Measurements from ENCODE around the gene PXK. TPM values are rescaled to one million over a fixed set of nuclear protein-coding genes. Genes with fewer than 3 reads are reported as not detected.
"Not testable (repeated sequence)": the region's sequence is repeated elsewhere in the genome, so short reads cannot be mapped to it uniquely, and the experiment has no call there.

PXK gene
- 27.1 and 32.2 TPM in 2 replicates for total RNA-seq (2014; rRNA removed; shearing (Covaris generic))

- DNase-seq (ENCODE audit: low read depth), result peak; percentile 60
These were observed at the start of gene PXK for GRCh38 chr3:58332575-58333188. Gene PXK, plus strand, starts transcription at chr3:58332892. Its CDS starts 97 bp downstream, at chr3:58332989.

- no peak for DNase-seq (ENCODE audit: low read depth)
These were observed 47.4 kb upstream of the PXK start for GRCh38 chr3:58285334-58285733.

DNA sequence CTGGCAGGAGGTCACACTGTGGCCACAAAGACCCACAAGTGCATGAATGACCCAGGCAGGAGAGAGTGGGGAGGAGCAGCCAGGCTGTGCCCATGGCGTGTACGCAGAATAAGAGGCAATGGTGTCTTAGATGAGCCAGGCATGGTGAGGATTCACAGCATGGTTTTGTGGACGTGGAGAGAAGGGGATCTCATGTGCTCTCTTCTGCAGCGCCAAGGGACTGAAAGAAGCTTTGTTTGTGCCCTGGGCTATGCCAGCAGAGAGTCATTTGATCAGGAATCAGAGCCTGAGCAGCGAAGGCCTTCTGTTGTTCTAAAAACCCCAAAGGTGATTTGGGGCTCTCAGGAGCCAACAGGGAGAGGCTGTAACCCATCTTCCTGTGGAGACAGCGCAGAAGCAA lies 45.3 kb upstream of the PXK start:
- no peak for DNase-seq (ENCODE audit: low read depth)

GRCh38 chr3:58288011-58288728 lies 44.5 kb upstream of the PXK start:
- no peak for DNase-seq (ENCODE audit: low read depth)

DNA sequence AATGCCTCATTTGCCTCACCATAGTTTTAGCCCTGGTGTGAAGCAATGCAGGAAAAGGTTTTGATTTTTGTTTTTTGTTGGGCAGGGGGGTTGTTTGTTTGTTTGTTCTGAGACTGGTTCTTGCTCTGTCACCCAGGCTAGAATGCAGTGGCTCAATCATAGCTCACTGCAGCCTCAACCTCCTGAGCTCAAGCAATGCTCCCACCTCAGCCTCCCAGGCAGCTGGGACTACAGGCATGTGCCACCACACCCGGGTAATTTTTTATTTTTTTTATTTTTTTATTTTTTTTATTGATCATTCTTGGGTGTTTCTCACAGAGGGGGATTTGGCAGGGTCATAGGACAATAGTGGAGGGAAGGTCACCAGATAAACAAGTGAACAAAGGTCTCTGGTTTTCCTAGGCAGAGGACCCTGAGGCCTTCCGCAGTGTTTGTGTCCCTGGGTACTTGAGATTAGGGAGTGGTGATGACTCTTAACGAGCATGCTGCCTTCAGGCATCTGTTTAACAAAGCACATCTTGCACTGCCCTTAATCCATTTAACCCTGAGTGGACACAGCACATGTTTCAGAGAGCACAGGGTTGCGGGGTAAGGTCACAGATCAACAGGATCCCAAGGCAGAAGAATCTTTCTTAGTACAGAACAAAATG lies 43.6 kb upstream of the PXK start:
- not testable (repeated sequence) for DNase-seq (ENCODE audit: low read depth)

DNA sequence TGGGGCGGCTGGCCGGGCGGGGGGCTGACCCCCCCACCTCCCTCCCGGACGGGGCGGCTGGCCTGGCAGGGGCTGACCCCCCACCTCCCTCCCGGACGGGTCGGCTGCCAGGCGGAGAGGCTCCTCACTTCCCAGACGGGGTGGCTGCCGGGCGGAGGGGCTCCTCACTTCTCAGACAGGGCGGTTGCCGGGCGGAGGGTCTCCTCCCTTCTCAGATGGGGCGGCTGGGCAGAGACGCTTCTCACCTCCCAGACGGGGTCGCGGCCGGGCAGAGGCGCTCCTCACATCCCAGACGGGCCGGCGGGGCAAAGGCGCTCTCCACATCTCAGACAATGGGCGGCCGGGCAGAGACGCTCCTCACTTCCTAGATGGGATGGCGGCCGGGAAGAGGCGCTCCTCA lies 42.2 kb upstream of the PXK start:
- not testable (repeated sequence) for DNase-seq (ENCODE audit: low read depth)

- DNase-seq (ENCODE audit: low read depth), result no peak
These were observed 40.9 kb upstream of the PXK start for GRCh38 chr3:58291671-58292338.

- no peak for DNase-seq (ENCODE audit: low read depth)
These were observed 39.8 kb upstream of the PXK start for GRCh38 chr3:58292866-58293265.

DNA sequence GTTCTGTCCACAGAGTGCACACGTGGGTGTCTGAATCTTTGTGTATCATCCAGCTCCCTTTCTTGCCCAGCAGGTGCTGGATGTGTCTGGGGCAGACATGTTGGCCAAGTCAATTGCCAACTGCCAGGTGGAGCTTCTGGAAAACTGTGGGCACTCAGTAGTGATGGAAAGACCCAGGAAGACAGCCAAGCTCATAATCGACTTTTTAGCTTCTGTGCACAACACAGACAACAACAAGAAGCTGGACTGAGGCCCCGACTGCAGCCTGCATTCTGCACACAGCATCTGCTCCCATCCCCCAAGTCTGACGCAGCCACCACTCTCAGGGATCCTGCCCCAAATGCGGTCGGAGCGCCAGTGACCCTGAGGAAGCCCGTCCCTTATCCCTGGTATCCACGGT lies 39.2 kb upstream of the PXK start:
- no peak for DNase-seq (ENCODE audit: low read depth)

DNA sequence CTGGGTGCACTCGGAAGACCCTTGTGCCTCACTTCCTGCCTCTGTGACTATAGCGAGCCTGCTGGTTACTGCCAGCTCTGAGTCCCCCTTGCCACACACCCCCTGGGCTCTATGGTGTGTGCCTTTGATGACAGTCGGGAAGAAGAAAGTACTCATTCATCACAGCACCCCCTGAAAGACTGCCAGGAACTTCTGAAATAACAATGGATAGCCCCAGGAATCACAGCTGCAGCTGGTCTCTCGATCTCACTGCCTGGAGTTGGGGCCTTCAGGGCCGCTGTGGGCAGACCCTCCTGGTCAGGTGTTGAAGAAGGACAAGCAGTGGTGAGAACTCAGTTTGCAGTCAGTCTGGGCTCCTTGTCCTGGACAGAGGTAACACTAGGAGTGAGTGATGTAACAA lies 36.4 kb upstream of the PXK start:
- DNase-seq (ENCODE audit: low read depth), result no peak

GRCh38 chr3:58296843-58297242 lies 35.8 kb upstream of the PXK start:
- no peak for DNase-seq (ENCODE audit: low read depth)

- DNase-seq (ENCODE audit: low read depth), result no peak
These were observed 34.5 kb upstream of the PXK start for GRCh38 chr3:58298190-58298589.

DNA sequence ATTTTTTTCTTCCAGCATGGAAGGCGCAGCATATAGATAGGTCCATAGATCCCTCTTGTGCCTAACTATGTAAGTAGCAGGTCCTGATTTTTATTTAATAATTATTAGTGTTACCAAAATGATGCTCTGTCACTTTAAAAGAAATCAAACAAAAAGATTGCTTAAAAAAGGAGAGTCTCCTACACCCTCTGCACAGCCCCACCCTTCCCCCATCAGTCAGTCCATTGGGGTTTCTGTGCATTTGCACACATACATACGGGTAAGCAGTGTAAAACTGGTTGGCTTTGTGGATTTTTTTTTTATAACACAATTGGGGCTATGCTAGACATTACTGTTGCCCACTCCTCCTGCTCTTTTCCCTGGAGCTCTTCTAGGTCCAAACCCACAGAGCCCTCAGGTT lies 33.6 kb upstream of the PXK start:
- no peak for DNase-seq (ENCODE audit: low read depth)

GRCh38 chr3:58299839-58300516 lies 32.7 kb upstream of the PXK start:
- DNase-seq (ENCODE audit: low read depth), result peak; percentile 31

GRCh38 chr3:58305882-58306711 lies 26.6 kb upstream of the PXK start, which contains the start of the genes HTD2 and RPP14:
Gene HTD2, plus strand, starts transcription at chr3:58306520. Its CDS starts 11,094 bp downstream, at chr3:58317614.
Gene RPP14, plus strand, starts transcription at chr3:58306245. Its CDS starts 4,085 bp downstream, at chr3:58310330.
- DNase-seq (ENCODE audit: low read depth), result peak; percentile 91

- DNase-seq (ENCODE audit: low read depth), result peak; percentile 45
These were observed 25.0 kb upstream of the PXK start for GRCh38 chr3:58307639-58308215.

DNA sequence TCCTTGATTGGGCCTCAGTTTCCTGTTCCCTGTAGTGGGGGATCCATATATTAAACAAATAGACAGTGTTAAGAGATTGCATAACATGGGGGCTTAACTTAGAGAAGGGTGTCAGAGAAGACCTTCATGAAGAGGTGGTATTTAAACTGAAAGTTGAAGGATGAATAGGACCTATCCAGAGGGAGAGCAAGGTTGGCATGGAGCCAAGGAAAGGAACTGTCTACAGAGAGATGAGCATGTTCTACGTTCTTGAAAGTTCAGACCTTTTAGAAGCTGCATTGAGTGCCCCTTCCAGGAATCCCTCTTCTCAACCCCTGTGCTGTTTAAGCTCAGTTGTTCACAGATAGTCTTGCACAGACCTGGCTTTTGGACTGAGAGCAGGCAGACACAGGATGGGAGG lies 24.0 kb upstream of the PXK start:
- DNase-seq (ENCODE audit: low read depth), result no peak

- no peak for DNase-seq (ENCODE audit: low read depth)
These were observed 14.9 kb upstream of the PXK start for GRCh38 chr3:58317811-58318210.

DNA sequence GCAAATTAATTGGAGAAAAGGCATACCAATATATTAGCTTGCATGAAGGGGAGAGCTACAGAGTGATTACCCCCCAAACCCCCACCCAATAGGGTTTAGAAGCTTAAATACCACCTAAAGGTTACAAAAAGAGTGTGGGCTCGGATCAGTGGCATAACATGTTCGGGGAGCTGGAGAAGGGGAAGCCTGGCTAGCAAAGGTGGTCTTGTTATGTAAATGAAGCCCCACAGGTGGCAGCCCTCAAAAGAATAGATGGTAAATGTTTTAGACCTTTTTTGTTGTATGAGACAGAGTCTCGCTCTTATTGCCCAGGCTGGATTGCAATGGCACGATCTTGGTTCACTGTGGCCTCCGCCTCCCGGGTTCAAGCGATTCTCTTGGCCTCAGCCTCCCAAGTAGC lies 10.9 kb upstream of the PXK start:
- no peak for DNase-seq (ENCODE audit: low read depth)

- DNase-seq (ENCODE audit: low read depth), result no peak
These were observed 9.9 kb upstream of the PXK start for GRCh38 chr3:58322793-58323192.
